HG03457 (cell line): ENCODE results near the gene NUP214.
"Not testable (repeated sequence)": the region's sequence is repeated elsewhere in the genome, so short reads cannot be mapped to it uniquely, and the experiment has no call there.

Source experiments
- ATAC-seq: cut with Tn5 transposase; IDR thresholded peaks from one replicate; pipeline ENCODE4 v1.9.1; 2021; ENCODE audit warnings: moderate number of reproducible peaks; ENCODE audit not compliant: unreplicated experiment

NUP214 gene

DNA sequence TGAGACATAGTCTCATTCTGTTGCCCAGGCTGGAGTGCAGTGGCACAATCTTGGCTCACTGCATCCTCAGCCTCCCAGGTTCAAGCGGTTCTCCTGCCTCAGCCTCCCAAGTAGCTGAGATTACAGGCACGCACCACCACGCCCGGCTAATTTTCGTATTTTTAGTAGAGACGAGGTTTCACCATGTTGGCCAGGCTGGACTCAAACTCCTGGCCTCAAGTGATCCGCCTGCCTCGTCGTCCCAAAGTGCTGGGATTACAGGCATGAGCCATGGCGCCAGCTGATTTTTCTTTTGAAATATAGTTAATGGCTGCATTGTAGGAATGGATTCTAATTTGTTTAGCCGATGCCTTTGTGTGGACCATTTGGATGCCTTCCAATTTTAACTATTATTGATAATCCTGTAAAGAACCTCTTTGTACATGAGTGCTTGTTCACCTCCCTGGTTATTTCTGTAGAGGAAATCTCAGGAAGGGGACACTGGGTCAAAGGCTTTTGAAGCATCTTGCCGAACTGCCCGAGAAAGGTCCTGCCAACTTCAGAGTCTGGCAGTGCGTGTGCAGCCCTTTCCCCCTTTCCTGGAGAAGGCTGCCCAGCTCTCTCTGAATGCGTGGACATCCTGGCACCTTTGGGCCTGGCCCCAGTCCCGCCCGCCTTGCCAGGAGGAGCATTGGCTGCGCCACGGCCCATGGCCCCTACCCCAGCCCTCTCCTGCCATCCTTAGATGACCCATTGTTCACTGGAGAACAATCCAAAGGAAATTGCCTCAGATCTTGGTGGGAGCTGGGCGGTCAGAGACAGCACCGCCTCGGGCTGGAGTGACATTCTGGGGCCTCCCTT, 8.9 kb upstream of the NUP214 start:
- ATAC-seq: no peak

DNA sequence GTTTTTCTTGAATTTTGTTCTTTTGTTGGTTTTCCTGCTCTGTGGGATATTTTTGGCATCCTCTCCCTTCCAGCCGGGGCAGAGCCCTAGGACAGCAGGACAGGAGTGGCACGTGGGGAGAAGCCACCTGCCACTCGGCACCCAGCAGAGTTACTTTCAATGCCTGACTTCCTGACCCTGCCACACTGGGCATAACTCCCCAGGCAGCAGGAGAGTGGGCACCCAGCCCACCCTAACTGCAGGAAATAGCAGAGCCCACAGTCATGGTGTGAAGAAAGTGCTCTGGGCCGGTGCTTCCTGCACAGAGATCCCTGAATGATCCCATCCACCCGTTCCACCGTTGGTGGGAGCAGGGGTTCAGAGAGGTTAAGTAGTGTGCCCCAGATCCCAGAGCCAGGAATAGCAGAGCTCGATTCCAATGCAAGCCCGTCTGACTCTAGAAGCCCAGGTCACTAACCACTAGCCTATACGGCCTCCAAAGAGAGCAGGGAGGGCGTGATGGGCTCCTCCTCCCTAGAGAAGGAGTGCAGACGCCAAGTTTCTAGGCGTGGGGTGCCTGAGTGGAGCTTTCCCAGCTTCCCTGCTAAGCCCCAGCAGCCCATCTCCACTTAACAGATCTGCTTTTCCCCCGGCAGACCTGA, 8.1 kb upstream of the NUP214 start:
- ATAC-seq: no peak

GRCh38 chr9:131117762-131118145, 7.6 kb upstream of the NUP214 start:
- ATAC-seq: no peak

DNA sequence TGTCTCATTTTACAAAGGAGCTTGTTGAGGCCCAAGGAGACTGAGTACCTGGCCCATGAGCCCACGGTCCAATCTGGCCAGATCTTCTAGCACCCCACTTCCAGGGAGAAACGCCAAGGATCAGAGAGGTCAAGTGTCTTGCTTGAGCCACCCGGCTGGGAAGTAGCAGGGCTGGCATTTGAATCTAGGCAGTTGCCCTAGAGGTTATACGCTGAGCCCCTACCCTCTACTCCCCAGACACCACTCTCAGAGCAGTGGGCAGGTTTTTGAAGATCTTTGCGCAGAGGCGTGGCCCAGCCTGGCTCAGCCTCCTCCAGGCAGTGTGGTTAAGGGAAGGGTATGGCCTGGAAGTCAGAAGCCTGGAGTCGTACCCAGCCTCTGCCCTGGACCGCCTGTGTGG, 5.8 kb upstream of the NUP214 start:
- ATAC-seq: no peak

- ATAC-seq: no peak
These were observed 4.7 kb upstream of the NUP214 start for GRCh38 chr9:131120620-131121228.

DNA sequence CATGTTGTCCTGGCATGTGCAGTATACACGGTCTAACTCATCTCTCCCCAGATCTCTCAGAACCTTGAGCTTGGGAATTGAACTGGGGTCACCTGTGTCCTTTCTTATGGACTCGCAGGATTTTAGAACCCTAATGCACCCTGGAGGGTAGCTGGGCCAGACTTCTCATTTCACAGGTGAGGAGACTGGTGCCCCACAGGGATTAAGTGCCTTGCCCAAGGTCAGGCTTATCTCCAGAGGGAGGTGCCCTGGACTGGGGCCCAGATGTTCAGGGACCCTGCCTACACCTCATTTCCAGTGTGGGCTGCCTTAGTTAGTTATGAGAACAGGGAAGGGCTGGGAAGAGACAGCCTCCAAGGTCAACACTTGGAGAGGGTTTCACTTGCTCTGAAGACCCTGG, 4.0 kb upstream of the NUP214 start:
- no peak for ATAC-seq

- ATAC-seq: no peak
These were observed 3.2 kb upstream of the NUP214 start for GRCh38 chr9:131122158-131122557.

GRCh38 chr9:131125038-131125287, 423 bp upstream of the NUP214 start:
- ATAC-seq: peak; percentile 11

DNA sequence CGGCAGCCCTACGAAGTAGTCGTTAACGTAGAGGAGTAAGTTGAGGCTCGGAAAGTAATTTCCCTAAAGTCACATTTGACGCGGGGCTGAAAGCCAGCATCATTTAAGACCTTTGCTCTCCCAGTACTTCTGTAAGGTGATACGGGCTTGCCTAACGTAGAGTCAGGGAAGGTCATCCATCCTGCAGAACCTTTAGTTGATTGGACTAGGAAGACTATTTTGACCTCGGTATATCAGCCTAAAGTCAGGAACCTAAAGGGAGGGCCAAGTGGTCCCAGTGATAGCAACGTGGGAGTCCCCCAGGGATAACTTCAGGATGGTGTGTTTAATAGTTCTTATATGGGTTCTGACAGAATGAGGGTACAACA, 657 bp downstream of the NUP214 start:
- ATAC-seq: no peak

GRCh38 chr9:131129183-131129582, 3.8 kb downstream of the NUP214 start:
- ATAC-seq: no peak

DNA sequence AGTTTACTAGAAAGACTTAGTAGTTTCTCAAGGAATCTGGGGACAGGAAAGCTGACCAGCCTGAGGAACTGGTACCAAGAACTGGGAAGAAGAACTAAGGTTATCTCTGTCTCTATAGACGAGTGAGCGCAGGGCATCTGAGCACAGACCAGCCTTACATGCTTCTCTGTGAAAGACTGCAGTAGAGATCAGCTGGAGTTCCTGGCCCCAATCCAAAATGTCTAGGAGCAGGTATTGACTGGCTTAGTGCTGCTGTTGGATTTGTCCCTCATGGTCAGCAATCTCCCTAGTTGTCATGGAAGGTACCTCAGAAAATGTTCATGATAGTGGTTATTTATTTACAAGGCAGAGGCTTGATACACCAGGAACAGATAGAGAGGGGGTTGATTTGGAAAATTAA, 13.3 kb downstream of the NUP214 start:
- no peak for ATAC-seq

- ATAC-seq: no peak
These were observed 14.7 kb downstream of the NUP214 start for GRCh38 chr9:131140112-131140511.

- no peak for ATAC-seq
These were observed 15.2 kb downstream of the NUP214 start for GRCh38 chr9:131140550-131140949.

DNA sequence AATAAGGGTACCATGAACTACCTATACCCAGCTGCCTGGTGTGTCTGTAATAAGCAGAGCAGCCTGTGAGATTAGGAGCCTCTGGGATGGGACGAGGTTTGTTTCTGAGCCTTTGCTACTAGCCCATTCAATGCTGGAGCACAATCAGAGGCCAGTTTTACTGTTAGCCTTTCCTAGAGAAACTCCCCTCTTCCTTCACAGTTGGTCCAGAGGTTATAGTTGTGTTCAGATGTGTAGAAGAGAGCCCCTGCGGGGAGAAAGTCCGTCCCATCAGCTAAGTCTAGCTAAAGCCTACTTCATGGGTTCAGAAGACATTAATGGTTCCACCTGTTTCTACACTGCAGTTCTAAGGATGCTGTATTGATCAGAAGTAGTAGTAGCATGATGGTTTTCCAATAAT, 16.8 kb downstream of the NUP214 start:
- ATAC-seq: no peak

- no peak for ATAC-seq
These were observed 18.8 kb downstream of the NUP214 start for GRCh38 chr9:131144201-131144600.

DNA sequence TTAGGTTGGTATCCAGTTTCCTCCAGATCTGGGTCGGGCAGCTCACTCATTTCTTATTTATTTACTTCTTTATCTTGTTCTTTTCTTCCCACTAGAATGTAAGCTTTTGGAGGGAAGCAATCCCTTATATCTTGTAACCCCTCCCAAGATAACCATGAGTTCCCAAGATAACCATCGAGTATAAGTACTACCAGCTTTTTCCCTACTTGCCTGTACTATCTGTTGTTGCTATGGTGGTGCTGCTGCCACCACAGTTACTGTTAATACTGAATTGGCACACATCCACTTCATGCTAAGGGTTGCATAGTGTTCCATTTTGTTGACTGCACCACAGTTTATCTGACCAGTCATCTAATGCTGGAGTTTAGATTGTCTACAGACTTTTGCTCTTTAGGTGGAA, 19.9 kb downstream of the NUP214 start:
- ATAC-seq: no peak

- no peak for ATAC-seq
These were observed 20.8 kb downstream of the NUP214 start for GRCh38 chr9:131146186-131146585.

- no peak for ATAC-seq
These were observed 22.9 kb downstream of the NUP214 start for GRCh38 chr9:131148276-131148675.

DNA sequence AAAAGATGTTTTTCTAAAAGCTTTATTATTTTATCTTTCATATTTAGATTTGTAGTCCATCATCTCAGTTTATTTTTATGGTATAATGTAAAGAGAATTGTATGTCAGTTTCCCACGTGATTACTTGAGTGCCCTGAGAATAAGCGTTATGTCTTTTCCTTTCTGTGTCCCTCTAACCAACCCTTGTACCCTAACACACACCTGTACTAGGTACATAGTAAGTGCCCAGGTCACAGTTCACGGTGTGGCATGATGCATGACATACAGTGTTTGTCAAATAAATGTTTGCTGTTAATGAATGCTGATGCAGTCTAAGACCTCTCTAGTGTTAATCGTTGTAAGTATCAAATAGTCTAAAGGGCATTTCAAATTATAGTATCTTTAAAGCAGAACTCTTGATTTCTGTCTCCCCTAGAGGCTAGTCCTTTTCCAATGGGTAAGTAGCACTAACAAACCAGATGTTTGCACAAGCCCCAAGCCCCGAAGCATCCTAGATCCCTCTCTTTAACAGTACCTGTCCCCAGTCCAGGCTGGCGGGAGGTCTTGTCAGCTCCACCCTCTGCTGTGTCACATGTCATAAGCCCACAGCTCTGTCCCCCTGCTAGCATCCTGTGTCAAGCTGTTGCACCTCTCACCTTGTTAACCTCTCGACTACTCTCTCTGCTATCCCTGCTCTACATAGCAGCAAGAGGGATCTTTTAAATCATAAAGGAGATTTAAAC, 23.7 kb downstream of the NUP214 start:
- ATAC-seq: no peak

DNA sequence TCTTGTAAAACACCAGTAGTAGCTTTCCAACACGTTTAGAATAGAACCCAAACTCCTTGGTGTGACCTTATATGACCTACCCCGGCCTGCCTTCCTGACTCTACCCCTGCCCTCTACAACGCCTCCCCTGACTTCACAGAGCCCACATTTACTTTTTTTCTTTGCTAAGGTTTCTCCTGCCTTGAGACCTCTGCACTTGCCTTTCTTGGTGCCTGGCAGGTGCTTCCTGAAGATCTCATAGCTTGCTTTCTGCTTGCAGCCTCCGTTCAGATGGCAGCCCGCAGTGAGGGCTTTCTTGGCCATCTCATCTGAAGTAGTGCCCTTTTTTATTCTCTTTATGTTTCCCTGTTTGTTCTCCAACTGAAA, 24.3 kb downstream of the NUP214 start:
- no peak for ATAC-seq

DNA sequence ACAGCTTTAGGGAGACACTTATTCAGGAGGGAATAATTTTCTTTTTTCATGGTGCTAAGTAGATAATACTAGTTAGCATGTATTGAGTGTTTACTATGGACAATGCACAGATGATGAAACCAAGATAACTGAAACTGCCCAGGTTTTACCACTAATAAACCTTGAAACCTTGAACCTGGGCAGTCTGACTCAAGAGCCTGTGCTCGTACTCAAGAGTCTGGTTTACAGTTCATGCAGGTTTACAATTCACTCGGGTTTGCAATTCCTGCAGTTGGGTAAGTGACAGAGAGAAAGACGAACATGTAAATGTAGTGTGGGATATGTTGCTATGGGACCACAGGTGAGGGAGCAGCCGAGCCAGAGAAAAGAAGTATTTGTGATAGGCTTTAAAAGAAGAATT, 28.2 kb downstream of the NUP214 start:
- no peak for ATAC-seq

DNA sequence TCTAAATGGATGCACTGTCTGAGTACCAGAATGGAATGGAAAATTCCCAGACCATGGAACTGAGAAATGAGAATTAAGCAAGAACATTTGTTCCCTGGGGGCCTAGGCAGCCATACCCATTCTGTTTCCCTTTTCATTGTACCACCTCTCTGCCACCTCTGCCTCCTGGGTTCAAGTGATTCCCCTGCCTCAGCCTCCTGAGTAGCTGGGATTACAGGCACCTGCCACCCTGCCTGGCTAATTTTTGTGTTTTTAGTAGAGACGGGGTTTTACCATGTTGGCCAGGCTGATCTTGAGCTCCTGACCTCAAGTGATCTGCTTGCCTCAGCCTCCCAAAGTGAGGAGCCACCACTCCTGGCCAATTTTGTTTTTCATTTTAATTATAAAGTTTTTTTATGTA, 33.3 kb downstream of the NUP214 start:
- ATAC-seq: not testable (repeated sequence)
